DOHH2 (cell line): ENCODE measurements around the gene CNEP1R1.

Experiments
- EZH2phosphoT487 ChIP-seq: fragments of 200-600 bp; sonication (generic); IDR thresholded peaks from 2 replicates; pipeline ENCODE4 v1.6.1; 2017; ENCODE audit warnings: borderline replicate concordance, mild to moderate bottlenecking, antibody characterized with exemption, low read length, moderate library complexity, mixed read lengths
- TF ChIP-seq, protein P1 (sequence below): fragments of 200-600 bp; sonication (generic); IDR thresholded peaks from one replicate; pipeline ENCODE4 v1.5.1; 2014; ENCODE audit warnings: antibody characterized with exemption, mild to moderate bottlenecking, low read depth, low read length; ENCODE audit not compliant: poor library complexity, severe bottlenecking

- TF ChIP-seq, protein P1, sequence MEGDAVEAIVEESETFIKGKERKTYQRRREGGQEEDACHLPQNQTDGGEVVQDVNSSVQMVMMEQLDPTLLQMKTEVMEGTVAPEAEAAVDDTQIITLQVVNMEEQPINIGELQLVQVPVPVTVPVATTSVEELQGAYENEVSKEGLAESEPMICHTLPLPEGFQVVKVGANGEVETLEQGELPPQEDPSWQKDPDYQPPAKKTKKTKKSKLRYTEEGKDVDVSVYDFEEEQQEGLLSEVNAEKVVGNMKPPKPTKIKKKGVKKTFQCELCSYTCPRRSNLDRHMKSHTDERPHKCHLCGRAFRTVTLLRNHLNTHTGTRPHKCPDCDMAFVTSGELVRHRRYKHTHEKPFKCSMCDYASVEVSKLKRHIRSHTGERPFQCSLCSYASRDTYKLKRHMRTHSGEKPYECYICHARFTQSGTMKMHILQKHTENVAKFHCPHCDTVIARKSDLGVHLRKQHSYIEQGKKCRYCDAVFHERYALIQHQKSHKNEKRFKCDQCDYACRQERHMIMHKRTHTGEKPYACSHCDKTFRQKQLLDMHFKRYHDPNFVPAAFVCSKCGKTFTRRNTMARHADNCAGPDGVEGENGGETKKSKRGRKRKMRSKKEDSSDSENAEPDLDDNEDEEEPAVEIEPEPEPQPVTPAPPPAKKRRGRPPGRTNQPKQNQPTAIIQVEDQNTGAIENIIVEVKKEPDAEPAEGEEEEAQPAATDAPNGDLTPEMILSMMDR: no peak
- no peak for TF ChIP-seq EZH2phosphoT487
Observed at GRCh38 chr16:50045412-50045811, 20.4 kb downstream of the CNEP1R1 start.
